ENCODE results near the gene SLC7A8.

DNA sequence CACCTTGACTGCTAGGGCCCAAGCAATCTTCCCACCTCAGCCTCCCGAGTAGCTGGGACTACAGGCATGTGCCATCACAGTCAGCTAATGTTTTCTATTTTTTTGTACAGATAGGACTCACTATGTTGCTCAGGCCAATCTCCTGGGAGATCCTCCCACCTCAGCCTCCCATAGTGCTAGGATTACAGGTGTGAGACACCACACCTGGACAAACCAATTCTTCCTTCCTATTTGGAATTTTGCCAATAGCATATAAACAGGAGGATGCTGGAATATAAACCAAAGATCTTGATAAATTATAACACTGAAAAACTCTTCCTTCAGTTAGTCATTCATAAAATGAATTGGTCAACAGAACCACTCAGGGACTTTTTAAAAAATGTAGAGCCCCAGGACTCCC, 96.9 kb downstream of the SLC7A8 start:
- TF ChIP-seq POLR2A (IDR thresholded peaks at IDR 0.05) (no peak), EP300 (IDR thresholded peaks at IDR 0.05) (no peak), POLR2AphosphoS5 (IDR thresholded peaks at IDR 0.05) (no peak)
- TF ChIP-seq, protein P1, sequence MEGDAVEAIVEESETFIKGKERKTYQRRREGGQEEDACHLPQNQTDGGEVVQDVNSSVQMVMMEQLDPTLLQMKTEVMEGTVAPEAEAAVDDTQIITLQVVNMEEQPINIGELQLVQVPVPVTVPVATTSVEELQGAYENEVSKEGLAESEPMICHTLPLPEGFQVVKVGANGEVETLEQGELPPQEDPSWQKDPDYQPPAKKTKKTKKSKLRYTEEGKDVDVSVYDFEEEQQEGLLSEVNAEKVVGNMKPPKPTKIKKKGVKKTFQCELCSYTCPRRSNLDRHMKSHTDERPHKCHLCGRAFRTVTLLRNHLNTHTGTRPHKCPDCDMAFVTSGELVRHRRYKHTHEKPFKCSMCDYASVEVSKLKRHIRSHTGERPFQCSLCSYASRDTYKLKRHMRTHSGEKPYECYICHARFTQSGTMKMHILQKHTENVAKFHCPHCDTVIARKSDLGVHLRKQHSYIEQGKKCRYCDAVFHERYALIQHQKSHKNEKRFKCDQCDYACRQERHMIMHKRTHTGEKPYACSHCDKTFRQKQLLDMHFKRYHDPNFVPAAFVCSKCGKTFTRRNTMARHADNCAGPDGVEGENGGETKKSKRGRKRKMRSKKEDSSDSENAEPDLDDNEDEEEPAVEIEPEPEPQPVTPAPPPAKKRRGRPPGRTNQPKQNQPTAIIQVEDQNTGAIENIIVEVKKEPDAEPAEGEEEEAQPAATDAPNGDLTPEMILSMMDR (IDR thresholded peaks at IDR 0.05) = no peak
